GM21390 (cell line): ENCODE data around the gene ZNHIT1.

Source experiments
- ATAC-seq: cut with Tn5 transposase; IDR thresholded peaks from one replicate; pipeline ENCODE4 v1.9.1; 2021; ENCODE audit not compliant: unreplicated experiment

The ZNHIT1 gene

GRCh38 chr7:101216860-101217387, 1.0 kb upstream of the ZNHIT1 start:
- peak; percentile 21 for ATAC-seq

- ATAC-seq: no peak
Observed at GRCh38 chr7:101218236-101219125, 516 bp downstream of the ZNHIT1 start.

- ATAC-seq: no peak
Observed at GRCh38 chr7:101220295-101220694, 2.3 kb downstream of the ZNHIT1 start.

- no peak for ATAC-seq
Observed at GRCh38 chr7:101222275-101222830, 4.4 kb downstream of the ZNHIT1 start.

GRCh38 chr7:101223528-101223927, 5.6 kb downstream of the ZNHIT1 start:
- no peak for ATAC-seq

GRCh38 chr7:101225650-101226049, 7.7 kb downstream of the ZNHIT1 start:
- no peak for ATAC-seq

- ATAC-seq: no peak
Observed at GRCh38 chr7:101226721-101227120, 8.8 kb downstream of the ZNHIT1 start.

GRCh38 chr7:101231644-101232043, 13.7 kb downstream of the ZNHIT1 start:
- ATAC-seq: no peak

- no peak for ATAC-seq
Observed at GRCh38 chr7:101232141-101232850, 14.3 kb downstream of the ZNHIT1 start.

- no peak for ATAC-seq
Observed at GRCh38 chr7:101233907-101234547, 16.1 kb downstream of the ZNHIT1 start.

GRCh38 chr7:101234636-101235035, 16.7 kb downstream of the ZNHIT1 start:
- no peak for ATAC-seq

- ATAC-seq: no peak
Observed at GRCh38 chr7:101235050-101235449, 17.1 kb downstream of the ZNHIT1 start.

GRCh38 chr7:101235522-101235921, 17.6 kb downstream of the ZNHIT1 start:
- no peak for ATAC-seq

GRCh38 chr7:101236292-101236835, 18.4 kb downstream of the ZNHIT1 start:
- ATAC-seq: no peak

- ATAC-seq: no peak
Observed at GRCh38 chr7:101237206-101238067, 19.5 kb downstream of the ZNHIT1 start, which contains the start of gene CLDN15. TSS of gene CLDN15 (minus strand) at chr7:101237802. CDS start at chr7:101237581, 221 bp downstream.

GRCh38 chr7:101238226-101239182, 20.5 kb downstream of the ZNHIT1 start:
- ATAC-seq: no peak

GRCh38 chr7:101239191-101239950, 21.4 kb downstream of the ZNHIT1 start:
- ATAC-seq: no peak

GRCh38 chr7:101239951-101240220, 21.9 kb downstream of the ZNHIT1 start:
- no peak for ATAC-seq
